ENCODE measurements around the gene PRM3. TPM values are rescaled to one million over a fixed set of nuclear protein-coding genes. Genes with fewer than 3 reads are reported as not detected.

The PRM3 gene
- total RNA-seq, 1 experiment from 2014 or later = not detected

- Mint-ChIP-seq H3K4me3 (ENCODE audit: unreplicated experiment) (no peak overlapping the region), H3K4me1 (ENCODE audit: insufficient read depth, unreplicated experiment) (no peaks in the 10 kb centered on the region), H3K27me3 (ENCODE audit: insufficient read depth, unreplicated experiment) (peaks cover 5% of the 10 kb centered on the region), H3K27ac (ENCODE audit: low read depth, unreplicated experiment) (no peak overlapping the region), H3K36me3 (ENCODE audit: insufficient read depth, unreplicated experiment) (no peaks in the 10 kb centered on the region), H3K9me3 (ENCODE audit: unreplicated experiment) (no peaks in the 10 kb centered on the region)
- DNase-seq (ENCODE audit: unreplicated experiment) = no peak
- BruUV-seq (replicated peaks) = no TSS peak
- no peak for TF ChIP-seq CTCF (IDR thresholded peaks at IDR 0.05; ENCODE audit: unreplicated experiment)
- ChIA-PET CTCF (interaction anchor here (0.6 to 1.3 kb wide), 3 partner anchors 16 to 260 kb away, joined by 3 to 4 read pairs (median 3); no protein-coding TSS in a partner anchor), POLR2A (interaction anchor here (0.6 kb wide), 2 partner anchors 16 to 21 kb away, joined by 3 read pairs; no protein-coding TSS in a partner anchor)
- intact Hi-C loops (cut with micrococcal nuclease) = no loop called here
Measured at GRCh38 chr16:11224096-11224893, 49.1 kb downstream of the PRM3 start.

Small RNAs within 50 kb of the gene (microRNA-seq; reads per million reads assigned to microRNA genes)
- gene MIR548H2 = not detected

Other genes starting within 250 kb of the PRM3 start
- gene SOCS1, start 17.4 kb downstream of the PRM3 start, total RNA-seq (2022) = 1.4 and 1.6 TPM in 2 replicates
- gene TNP2, start 4.3 kb downstream of the PRM3 start, total RNA-seq (2022) = not detected in 2 replicates
- gene PRM2, start 2.9 kb upstream of the PRM3 start, total RNA-seq (2022) = not detected in 2 replicates
- not detected in 2 replicates for gene PRM1, start 7.7 kb upstream of the PRM3 start, total RNA-seq (2022)
- gene RMI2, start 71.8 kb upstream of the PRM3 start, total RNA-seq (2022) = 5.8 and 6.6 TPM in 2 replicates

Measured in MCF 10A (cell line).